Ovary (tissue), 9 donors: ENCODE results near the gene SMO. TPM values are rescaled to one million over a fixed set of nuclear protein-coding genes. Genes with fewer than 3 reads are reported as not detected.

Source experiments
- DNase-seq, 5 donors: peaks; one replicate each; pipeline ENCODE4 v3.0.0-alpha.2; 2019 to 2020
- H3K27ac ChIP-seq, 2 donors: fragments of 200-600 bp; one replicate each; pipeline versions ENCODE4 v1.5.1 to v1.8.0; 2019 to 2022
- H3K27me3 ChIP-seq: fragments of 200-600 bp; one replicate; pipeline ENCODE4 v1.8.0; 2022
- H3K36me3 ChIP-seq: fragments of 200-600 bp; sonication (generic); one replicate; pipeline ENCODE4 v1.5.1; 2019
- H3K4me1 ChIP-seq: one replicate; pipeline ENCODE4 v1.8.1; 2013; ENCODE audit warnings: mild to moderate bottlenecking, moderate library complexity; ENCODE audit not compliant: insufficient read depth
- H3K4me3 ChIP-seq: fragments of 200-600 bp; sonication (generic); one replicate; pipeline ENCODE4 v1.5.1; 2017
- H3K9me3 ChIP-seq, 2 donors: fragments of 200-600 bp in 1 of 2; sonication (generic) in 1 of 2; one replicate each; pipeline versions ENCODE4 v1.5.1 to v1.8.1; 2013 to 2019; ENCODE audit warnings: mild to moderate bottlenecking in 1 of 2, moderate library complexity in 1 of 2
- EP300 ChIP-seq: sonication (generic); formaldehyde crosslinking; IDR thresholded peaks from one replicate; pipeline ENCODE4 v1.6.1; 2017; ENCODE audit warnings: antibody characterized with exemption
- POLR2A ChIP-seq: fragments of 450-650 bp; IDR thresholded peaks from one replicate; pipeline ENCODE4 v1.6.1; 2017; ENCODE audit warnings: antibody characterized with exemption, mild to moderate bottlenecking, moderate library complexity
- WGBS, 3 donors: extraction: QIAGEN DNeasy Blood & Tissue Kit in 1 of 3; methylation state at CpG; one replicate each; pipeline versions ENCODE4 v1.1.5 to v1.1.7; 2013 to 2017; 5-methylcytosine and 5-hydroxymethylcytosine counted together
- intact Hi-C, 4 donors: fragments of 100-400 bp; cut with DNase I; formaldehyde crosslinking; loops; one replicate each; pipeline versions ENCODE4 v1.11.0 to v1.15.1; 2022 to 2023
- polyA plus RNA-seq, 2 donors: library from polyadenylated mRNA; stranded (reverse); fragments of 200-250 nt in 1 of 2; fragments of 350-450 nt in 1 of 2; fragmentation: Illumina TruSeq in 1 of 2; extraction: RNeasy Lipid Tissue Mini Kit (QIAGEN cat#74804) in 1 of 2; gene quantifications; one replicate each; pipeline ENCODE4 v1.2.3, GENCODE V29; 2013 to 2014
- total RNA-seq, 7 donors: library from RNA; depleted of rRNA in 2 of 7; stranded (reverse); fragments of >200 nt in 2 of 7; fragmentation: NEBNext Ultra II Directional in 3 of 7; extraction: Animal tissue kit (Norgen Biotek cat#: 25700) in 3 of 7; gene quantifications; one replicate each; pipeline versions ENCODE4 v1.1.0 to v1.2.4, GENCODE V29; 2016 to 2023
- TF ChIP-seq, protein P1 (sequence below), 3 donors: fragments of 450-650 bp in 2 of 3; fragments of 200-600 bp in 1 of 3; IDR thresholded peaks; one replicate each; pipeline versions ENCODE4 v1.5.1 to v1.8.0; 2016 to 2022; ENCODE audit warnings: antibody characterized with exemption in 3 of 3, mild to moderate bottlenecking in 1 of 3
- donor health status: DM: no; HTN: no; CAD: no; lungs with moderate emphysema.
- donor health status: DM: no; HTN: no; CAD: no.
- donor health status: Bipolar disorder and iron deficiency.
- donor health status: DM: yes; HTN: yes; CAD: no.
- donor health status: DM: no; HTN: no; CAD: no.
- donor health status: DM: yes; HTN: yes; CAD: no.

Gene SMO
- total and polyA plus RNA-seq, 9 donors, result 14.3 to 47.8 (median 33.2) TPM

DNA sequence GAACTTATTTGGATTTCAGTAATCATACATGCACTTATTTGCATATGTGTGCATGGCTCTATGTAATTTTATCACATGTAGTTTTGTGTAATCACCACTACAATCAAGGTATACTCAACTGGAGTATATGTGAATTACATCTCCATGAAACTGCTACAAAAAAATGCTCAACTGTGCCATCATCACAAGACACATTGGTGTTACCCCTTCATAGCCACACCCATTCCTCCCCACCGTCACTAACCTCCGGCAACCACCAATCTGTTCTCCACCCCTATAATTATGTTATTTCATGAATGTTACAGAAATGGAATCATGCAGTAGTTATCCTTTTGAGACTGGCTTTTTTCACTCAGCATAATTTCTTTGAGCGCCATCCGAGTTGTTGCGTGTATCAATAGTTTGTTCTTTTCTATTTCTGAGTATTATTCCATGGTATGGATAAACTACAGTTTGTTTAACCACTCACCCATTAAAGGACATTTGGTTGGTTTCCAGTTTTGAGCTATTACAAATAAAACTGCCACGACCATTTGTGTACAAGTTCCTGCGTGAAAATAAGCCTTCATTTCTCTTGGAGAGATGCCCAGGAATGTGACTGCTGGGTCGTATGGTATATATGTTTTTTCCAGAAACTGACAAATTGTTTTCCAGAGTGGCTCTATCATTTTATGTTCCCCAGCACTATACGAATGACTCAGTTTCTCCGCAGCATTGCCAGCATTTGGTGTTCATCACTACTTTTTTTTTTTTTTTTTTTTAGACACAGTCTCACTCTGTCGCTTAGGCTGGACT lies 11.3 kb upstream of the SMO start:
- no peak overlapping the region for H3K27ac ChIP-seq
- H3K4me1 ChIP-seq, result no peaks in the 10 kb centered on the region
- intact Hi-C loops, result no loop called here
- H3K9me3 ChIP-seq, result no peaks in the 10 kb centered on the region
- 43 to 59% (median 48%) methylated on average over 11 of the region's 11 CpGs for WGBS, 3 donors
- H3K4me3 ChIP-seq, result no peak overlapping the region
- H3K36me3 ChIP-seq, result no peaks in the 10 kb centered on the region
- H3K27me3 ChIP-seq, result no peaks in the 10 kb centered on the region
- DNase-seq, result no peak
- TF ChIP-seq EP300 (no peak), POLR2A (no peak)
- TF ChIP-seq, protein P1, sequence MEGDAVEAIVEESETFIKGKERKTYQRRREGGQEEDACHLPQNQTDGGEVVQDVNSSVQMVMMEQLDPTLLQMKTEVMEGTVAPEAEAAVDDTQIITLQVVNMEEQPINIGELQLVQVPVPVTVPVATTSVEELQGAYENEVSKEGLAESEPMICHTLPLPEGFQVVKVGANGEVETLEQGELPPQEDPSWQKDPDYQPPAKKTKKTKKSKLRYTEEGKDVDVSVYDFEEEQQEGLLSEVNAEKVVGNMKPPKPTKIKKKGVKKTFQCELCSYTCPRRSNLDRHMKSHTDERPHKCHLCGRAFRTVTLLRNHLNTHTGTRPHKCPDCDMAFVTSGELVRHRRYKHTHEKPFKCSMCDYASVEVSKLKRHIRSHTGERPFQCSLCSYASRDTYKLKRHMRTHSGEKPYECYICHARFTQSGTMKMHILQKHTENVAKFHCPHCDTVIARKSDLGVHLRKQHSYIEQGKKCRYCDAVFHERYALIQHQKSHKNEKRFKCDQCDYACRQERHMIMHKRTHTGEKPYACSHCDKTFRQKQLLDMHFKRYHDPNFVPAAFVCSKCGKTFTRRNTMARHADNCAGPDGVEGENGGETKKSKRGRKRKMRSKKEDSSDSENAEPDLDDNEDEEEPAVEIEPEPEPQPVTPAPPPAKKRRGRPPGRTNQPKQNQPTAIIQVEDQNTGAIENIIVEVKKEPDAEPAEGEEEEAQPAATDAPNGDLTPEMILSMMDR (IDR thresholded peaks at IDR 0.05), result no peak

DNA sequence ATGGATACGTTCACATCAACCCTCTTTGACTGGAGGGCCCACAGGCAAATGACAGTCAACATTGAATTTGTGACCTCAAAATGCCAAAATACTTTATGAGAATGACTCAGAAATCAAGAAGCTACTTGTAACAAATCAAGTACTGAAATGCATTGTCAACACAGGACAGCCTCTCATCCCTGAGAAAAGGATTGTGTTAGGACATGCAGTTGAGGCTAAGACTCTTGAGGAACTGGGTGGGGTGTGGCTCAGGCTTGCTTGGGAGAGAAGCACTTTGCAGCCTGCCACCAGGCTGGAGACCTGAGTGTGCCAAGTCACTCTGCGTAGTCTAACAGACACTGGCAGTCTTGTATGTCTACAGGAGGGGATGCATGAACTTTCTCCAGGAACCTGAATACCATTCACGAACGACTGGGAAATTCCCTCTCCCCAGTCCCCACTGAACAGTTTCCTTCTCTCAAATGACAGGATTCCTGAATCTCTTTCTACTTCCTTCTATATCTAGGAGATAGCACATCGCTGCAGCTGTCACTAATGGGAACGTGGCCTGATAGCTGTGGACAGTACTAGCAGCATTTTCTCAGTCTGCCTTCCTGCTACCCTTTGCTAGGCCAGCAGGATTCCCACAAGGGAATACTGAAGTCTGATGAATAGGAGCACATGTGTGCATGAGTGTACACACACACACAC lies 3.3 kb upstream of the SMO start:
- 76 to 80% (median 78%) methylated on average over 6 of the region's 6 CpGs for WGBS, 3 donors
- Histone ChIP-seq H3K27me3 (no peaks in the 10 kb centered on the region), H3K27ac (no peak overlapping the region), H3K4me3 (no peak overlapping the region), H3K36me3 (no peaks in the 10 kb centered on the region), H3K9me3 (no peaks in the 10 kb centered on the region), H3K4me1 (peaks cover 1% of the 10 kb centered on the region)
- TF ChIP-seq, protein P1 (IDR thresholded peaks at IDR 0.05), result no peak
- TF ChIP-seq POLR2A (no peak), EP300 (no peak)
- no peak for DNase-seq
- intact Hi-C loops, result no loop called here

DNA sequence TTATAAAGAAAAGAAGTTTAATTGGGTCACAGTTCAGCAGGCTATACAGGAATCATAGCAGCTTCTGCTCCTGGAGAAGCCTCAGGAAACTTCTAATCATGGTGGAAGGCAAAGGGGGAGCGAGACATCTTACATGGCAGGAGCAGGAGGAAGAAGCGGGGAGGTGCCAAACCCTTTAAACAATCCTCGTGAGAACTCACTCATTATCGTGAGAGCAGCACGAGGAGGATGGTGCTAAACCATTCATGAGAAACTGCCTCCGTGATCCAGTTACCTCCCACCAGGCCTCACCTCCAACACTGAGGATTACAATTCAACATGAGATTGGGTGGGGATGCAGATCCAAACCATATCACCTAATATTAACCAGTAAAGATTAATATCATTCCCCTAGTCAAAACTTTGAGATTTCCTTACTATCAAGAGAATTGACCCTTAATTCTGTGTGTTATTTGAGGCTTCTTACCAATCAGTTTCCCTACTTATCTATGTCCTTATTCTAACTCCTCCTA lies 1.6 kb upstream of the SMO start:
- Histone ChIP-seq H3K4me3 (no peak overlapping the region), H3K36me3 (no peaks in the 10 kb centered on the region), H3K27ac (no peak overlapping the region), H3K27me3 (no peaks in the 10 kb centered on the region), H3K4me1 (peaks cover 3% of the 10 kb centered on the region), H3K9me3 (no peaks in the 10 kb centered on the region)
- TF ChIP-seq, protein P1 (IDR thresholded peaks at IDR 0.05), result no peak
- TF ChIP-seq POLR2A, result no peak
- no peak for TF ChIP-seq EP300
- no peak for DNase-seq
- intact Hi-C loops, result no loop called here
- 85 to 94% (median 88%) methylated on average over 6 of the region's 6 CpGs for WGBS, 3 donors

DNA sequence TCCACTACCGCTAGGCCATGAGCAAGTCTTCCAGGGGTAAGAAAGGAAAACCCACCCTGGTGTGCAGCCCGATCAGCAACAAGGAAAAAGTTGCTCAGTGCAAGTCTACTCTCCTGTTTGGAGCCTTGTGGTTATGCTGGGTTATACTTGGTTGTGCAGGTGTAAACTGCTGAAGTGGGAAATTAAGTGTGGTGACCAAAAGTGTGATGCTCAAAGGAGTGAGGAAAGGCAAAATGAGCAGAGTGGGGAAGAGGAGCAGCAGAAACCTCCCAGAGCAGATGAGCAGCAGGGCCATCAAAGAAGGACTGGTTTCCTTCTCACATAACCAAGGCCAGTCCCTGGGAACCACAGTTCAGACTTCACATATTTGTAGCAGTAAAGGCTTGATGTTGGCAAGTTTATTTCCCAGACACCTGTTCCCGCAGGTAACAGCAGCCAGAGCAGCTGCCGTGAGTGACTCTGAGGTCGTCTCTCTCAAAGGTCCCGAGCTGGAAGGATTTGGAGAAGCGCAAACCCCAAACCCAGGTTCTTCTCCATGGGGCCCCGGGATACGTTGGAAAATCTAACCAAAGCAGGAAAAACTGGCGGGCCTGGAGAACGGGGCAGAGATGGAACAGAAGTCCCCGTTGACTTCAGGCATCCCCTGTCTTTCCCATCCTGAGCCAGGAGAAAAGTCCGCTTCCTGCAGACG lies 607 bp upstream of the SMO start:
- Histone ChIP-seq H3K4me3 (peak overlapping the region; percentile 88), H3K27me3 (no peaks in the 10 kb centered on the region), H3K27ac (peak overlapping the region; percentile 77 to 78), H3K4me1 (peaks cover 3% of the 10 kb centered on the region), H3K36me3 (no peaks in the 10 kb centered on the region), H3K9me3 (no peaks in the 10 kb centered on the region)
- no peak for TF ChIP-seq EP300
- TF ChIP-seq, protein P1 (IDR thresholded peaks at IDR 0.05), result no peak
- no peak for TF ChIP-seq POLR2A
- 16 to 19% (median 17%) methylated on average over 14 of the region's 14 CpGs for WGBS, 3 donors
- intact Hi-C loops, result no loop called here
- DNase-seq, result no peak
